GM13976 (cell line): ENCODE measurements around the gene NARS2.

ENCODE experiments used
- DNase-seq: peaks from one replicate; pipeline ENCODE4 v3.0.0; 2012; ENCODE audit warnings: low spot score
- in situ Hi-C: fragments of 300-500 bp; cut with MboI; formaldehyde crosslinking; loops from one replicate; pipeline ENCODE4 v1.12.0; 2022; ENCODE audit warnings: low sequenced_read_pairs, mixed read lengths, inconsistent platforms; ENCODE audit not compliant: unreplicated experiment
- TF ChIP-seq, protein P1 (sequence below): IDR thresholded peaks from 2 replicates; pipeline ENCODE4 v1.5.1; 2012; ENCODE audit warnings: borderline replicate concordance, mild to moderate bottlenecking; ENCODE audit not compliant: insufficient read depth; ENCODE audit errors: extremely low read depth, missing control alignments, control extremely low read depth

The NARS2 gene

DNA sequence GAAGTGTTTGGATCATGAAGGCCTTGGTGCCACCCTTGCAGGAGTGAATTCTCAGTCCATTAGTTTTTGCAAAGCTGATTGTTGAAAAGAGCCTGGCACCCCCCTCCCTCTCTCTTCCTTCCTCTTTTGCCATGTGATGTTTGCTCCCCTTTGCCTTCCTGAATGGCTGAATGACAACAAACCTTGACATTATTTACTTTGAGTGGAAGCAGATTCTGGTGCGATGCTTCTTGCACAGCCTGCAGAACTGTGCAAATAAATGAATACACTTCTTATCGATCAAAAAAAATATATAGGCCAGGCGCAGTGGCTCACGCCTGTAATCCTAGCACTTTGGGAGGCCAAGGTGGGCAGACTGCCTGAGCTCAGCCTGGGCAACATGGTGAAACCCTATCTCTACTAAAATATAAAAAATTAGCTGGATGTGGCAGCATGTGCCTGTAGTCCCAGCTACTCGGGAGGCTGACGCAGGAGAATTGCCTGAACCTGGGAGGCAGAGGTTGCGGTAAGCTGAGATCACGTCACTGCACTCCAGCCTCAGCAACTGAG, 2.0 kb upstream of the NARS2 start:
- DNase-seq: no peak
- in situ Hi-C loops: no loop called here
- TF ChIP-seq, protein P1, sequence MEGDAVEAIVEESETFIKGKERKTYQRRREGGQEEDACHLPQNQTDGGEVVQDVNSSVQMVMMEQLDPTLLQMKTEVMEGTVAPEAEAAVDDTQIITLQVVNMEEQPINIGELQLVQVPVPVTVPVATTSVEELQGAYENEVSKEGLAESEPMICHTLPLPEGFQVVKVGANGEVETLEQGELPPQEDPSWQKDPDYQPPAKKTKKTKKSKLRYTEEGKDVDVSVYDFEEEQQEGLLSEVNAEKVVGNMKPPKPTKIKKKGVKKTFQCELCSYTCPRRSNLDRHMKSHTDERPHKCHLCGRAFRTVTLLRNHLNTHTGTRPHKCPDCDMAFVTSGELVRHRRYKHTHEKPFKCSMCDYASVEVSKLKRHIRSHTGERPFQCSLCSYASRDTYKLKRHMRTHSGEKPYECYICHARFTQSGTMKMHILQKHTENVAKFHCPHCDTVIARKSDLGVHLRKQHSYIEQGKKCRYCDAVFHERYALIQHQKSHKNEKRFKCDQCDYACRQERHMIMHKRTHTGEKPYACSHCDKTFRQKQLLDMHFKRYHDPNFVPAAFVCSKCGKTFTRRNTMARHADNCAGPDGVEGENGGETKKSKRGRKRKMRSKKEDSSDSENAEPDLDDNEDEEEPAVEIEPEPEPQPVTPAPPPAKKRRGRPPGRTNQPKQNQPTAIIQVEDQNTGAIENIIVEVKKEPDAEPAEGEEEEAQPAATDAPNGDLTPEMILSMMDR: no peak

DNA sequence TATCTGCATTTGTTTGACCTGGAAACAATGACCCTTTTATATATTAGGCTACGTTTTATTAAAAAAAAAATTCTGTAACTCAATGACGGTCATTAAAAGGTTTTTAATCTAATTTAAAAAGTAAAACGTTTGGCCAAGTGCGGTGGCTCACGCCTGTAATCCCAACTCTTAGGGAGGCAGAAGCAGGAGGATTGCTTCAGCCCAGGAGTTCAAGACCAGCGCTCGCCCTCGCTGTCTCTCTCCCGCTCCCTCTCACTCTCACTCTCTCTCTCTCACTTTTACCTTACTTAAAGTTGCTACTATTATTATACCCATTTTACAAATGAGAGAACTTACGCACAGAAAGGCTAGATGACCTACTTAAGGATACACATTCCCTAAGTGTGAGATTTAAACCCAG, 814 bp upstream of the NARS2 start:
- in situ Hi-C loops: no loop called here
- DNase-seq: no peak
- TF ChIP-seq, protein P1: no peak

DNA sequence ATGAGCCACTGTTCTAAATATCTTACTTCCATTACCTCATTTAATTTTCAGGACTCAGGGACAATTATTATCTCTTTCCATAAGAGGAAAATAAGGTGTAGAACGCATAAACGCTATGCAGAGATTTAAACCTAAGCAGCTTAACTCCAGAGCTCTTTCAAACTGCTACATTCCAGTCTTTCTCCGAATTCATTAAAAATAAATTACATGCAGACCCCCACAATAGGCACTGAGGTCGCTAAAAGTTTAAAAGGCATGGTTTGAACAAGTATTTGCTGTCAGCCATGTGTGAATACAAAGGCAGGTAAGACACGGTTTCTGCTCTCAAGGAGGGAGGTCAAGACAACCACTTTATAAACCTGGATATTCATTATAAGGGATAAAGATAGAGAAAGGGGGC, 983 bp downstream of the NARS2 start:
- TF ChIP-seq, protein P1: no peak
- in situ Hi-C loops: no loop called here
- DNase-seq: no peak

DNA sequence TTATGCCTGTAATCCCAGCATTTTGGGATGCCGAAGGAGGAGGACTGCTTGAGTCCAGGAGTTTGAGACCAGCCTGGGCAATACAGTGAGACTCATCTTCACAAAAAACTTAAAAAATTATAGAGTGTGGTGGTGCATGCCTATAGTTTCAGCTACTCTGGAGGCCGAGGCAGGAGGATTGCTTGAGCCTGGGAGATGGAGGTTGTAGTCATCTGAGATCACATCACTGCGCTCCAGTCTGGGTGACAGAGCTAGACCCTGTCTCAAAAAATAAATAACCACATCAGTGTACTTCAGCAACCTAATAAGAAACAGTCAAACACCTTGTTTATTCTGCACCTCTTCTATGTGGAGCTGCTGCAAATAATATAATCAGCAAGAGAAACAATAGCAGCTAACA, 1.4 kb downstream of the NARS2 start:
- in situ Hi-C loops: no loop called here
- DNase-seq: no peak
- TF ChIP-seq, protein P1: no peak

DNA sequence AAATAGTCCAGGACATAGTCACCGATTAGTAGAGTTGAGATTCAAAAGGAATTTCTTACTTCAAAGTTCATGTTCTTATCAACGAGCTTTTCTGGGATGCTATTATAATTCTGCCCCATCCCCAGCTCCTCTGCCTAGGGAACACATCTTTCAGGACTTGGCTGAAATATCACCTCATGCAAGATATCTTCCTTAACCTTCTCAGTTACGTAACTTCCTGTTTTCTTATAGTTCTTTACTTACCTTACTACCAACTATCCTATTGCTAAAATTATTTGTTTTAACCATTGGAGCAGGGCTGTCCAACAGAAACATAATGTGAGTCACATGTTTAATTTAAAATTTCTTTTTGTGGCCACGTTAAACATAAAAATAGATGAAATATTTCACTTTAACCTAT, 2.3 kb downstream of the NARS2 start:
- in situ Hi-C loops: no loop called here
- no peak for DNase-seq
- TF ChIP-seq, protein P1: no peak

DNA sequence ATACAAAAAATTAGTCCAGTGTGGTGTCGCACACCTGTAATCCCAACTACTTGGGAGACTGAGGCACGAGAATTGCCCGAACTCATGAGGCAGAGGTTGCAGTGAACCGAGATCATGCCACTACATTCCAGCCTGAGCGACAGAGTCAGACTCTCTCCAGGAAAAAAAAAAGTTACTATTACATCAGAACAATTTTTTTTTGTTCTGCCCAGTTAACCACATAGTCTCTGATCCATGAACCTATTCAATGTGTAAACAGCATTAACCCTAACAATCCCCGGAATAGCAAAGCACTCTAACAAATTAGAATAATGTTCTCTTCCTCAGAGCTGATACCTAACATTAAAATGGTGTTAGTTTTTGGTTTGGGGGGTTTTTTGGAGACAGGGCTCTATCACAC, 4.6 kb downstream of the NARS2 start:
- DNase-seq: no peak
- in situ Hi-C loops: no loop called here
- TF ChIP-seq, protein P1: no peak
